Cardiac muscle cell (in vitro differentiated cells and primary cell): ENCODE results near the gene CPEB4. TPM values are rescaled to one million over a fixed set of nuclear protein-coding genes. Genes with fewer than 3 reads are reported as not detected.

Experiments
- DNase-seq, 2 donors: peaks; one replicate each; pipeline versions ENCODE4 v3.0.0 to v3.0.0-alpha.2; 2010 to 2017; ENCODE audit warnings: low read depth in 1 of 2, low spot score in 1 of 2
- H3K27ac ChIP-seq: fragments of 200-600 bp; sonication (generic); 2 replicates; pipeline ENCODE4 v1.5.1; 2016
- H3K27me3 ChIP-seq: fragments of 200-600 bp; sonication (generic); 2 replicates; pipeline ENCODE4 v1.6.0; 2016; ENCODE audit warnings: control low read depth
- H3K36me3 ChIP-seq: fragments of 200-600 bp; sonication (generic); 2 replicates; pipeline ENCODE4 v1.5.1; 2016; ENCODE audit warnings: control low read depth
- H3K4me1 ChIP-seq: fragments of 200-600 bp; sonication (generic); 2 replicates; pipeline ENCODE4 v1.8.1; 2017; ENCODE audit warnings: low read depth, mild to moderate bottlenecking, mixed run types
- H3K4me3 ChIP-seq: fragments of 200-600 bp; sonication (generic); 2 replicates; pipeline ENCODE4 v1.5.1; 2016; ENCODE audit warnings: mild to moderate bottlenecking
- H3K9me3 ChIP-seq: fragments of 200-600 bp; sonication (generic); 2 replicates; pipeline ENCODE4 v1.5.1; 2017; ENCODE audit warnings: low read depth, mild to moderate bottlenecking, control low read depth
- polyA plus RNA-seq: library from polyadenylated mRNA; unstranded; fragments of >200 nt; fragmentation: Nextera tagmentation; extraction: Ambion mirVana; gene quantifications from 2 replicates; pipeline ENCODE4 v1.2.1, GENCODE V29; 2016
- total RNA-seq: library from RNA; depleted of rRNA; stranded (reverse); fragments of >200 nt; gene quantifications from 2 replicates; pipeline ENCODE4 v1.2.3, GENCODE V29; 2016
- TF ChIP-seq, protein P1 (sequence below): IDR thresholded peaks from 2 replicates; pipeline ENCODE4 v1.5.1; 2012; ENCODE audit warnings: low read depth, mild to moderate bottlenecking, low read length

CPEB4 gene
- total and polyA plus RNA-seq, 2 experiments from 2014 or later, result 23.8 to 65.2 TPM

DNA sequence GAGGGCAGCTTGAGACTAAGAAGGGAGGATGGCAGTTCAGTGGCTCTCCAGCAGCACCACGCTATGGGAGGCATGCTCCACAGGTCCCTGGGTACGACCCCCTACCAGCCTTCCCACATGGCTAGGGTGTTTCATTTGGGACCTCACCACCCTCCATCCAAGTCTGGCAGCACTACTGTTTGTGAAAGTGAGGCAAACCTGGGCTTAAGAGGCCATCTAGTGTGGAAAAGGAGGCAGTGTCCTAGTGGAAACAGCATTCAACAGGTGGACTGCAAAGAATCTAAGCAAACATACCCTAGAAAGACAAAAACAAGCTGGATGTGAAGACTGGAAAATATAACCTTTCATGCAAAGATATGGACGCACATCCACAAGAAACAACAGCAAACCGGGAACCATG, 96.1 kb downstream of the CPEB4 start:
- TF ChIP-seq, protein P1, sequence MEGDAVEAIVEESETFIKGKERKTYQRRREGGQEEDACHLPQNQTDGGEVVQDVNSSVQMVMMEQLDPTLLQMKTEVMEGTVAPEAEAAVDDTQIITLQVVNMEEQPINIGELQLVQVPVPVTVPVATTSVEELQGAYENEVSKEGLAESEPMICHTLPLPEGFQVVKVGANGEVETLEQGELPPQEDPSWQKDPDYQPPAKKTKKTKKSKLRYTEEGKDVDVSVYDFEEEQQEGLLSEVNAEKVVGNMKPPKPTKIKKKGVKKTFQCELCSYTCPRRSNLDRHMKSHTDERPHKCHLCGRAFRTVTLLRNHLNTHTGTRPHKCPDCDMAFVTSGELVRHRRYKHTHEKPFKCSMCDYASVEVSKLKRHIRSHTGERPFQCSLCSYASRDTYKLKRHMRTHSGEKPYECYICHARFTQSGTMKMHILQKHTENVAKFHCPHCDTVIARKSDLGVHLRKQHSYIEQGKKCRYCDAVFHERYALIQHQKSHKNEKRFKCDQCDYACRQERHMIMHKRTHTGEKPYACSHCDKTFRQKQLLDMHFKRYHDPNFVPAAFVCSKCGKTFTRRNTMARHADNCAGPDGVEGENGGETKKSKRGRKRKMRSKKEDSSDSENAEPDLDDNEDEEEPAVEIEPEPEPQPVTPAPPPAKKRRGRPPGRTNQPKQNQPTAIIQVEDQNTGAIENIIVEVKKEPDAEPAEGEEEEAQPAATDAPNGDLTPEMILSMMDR, result peak; percentile 47
- no peaks in the 10 kb centered on the region for H3K36me3 ChIP-seq
- no peak overlapping the region for H3K27ac ChIP-seq
- no peaks in the 10 kb centered on the region for H3K27me3 ChIP-seq
- no peaks in the 10 kb centered on the region for H3K9me3 ChIP-seq
- no peak overlapping the region for H3K4me3 ChIP-seq
- DNase-seq, result peak; percentile 36 to 58
- H3K4me1 ChIP-seq, result no peaks in the 10 kb centered on the region

DNA sequence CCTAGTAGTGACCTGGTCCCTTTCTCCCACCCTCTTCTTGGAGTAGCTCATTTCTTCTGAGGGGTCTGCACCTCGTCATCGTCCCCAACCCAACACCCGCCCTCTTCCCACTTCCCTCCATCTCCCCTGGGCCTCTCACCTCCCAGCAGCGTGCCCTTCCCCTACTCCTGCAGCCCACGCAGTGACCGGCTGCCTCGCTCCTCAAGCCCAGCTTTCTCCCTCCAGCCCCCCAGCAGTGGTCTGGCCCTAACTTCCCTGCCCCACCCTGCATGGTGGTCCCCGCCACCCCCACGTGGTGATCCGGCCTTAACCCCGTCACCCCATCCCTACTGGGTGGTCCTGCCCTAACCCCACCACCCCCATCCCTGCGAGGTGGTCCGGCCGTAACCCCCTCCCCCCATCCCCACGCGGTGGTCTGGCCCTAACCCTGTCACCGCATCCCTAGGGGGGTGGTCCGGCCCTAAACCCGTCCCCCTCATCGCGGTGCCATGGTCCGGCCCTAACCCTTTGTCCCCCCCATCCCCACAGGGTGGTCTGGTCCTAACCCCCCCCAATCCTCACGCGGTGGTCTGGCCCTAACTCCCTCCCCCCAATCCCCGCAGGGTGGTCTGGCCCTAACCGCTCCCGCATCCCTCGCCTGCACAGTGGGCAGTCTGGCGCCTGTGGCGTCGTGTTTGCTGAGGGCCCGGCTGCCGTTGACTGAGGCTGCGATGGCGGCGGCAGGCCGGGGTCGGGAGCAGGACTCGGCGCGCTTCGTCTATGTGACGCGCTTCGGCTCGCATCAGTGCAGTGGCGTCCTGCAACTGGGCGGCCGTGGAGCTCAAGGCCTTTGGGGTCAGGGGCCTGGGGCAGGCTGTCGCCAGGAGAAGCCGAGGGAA, 100.6 kb downstream of the CPEB4 start, which contains the start of gene C5orf47:
C5orf47 (plus strand) TSS at position 617 of the 878 bp plus-strand sequence; CDS start at position 711, 94 bp downstream.
- TF ChIP-seq, protein P1, result no peak
- no peak for DNase-seq

DNA sequence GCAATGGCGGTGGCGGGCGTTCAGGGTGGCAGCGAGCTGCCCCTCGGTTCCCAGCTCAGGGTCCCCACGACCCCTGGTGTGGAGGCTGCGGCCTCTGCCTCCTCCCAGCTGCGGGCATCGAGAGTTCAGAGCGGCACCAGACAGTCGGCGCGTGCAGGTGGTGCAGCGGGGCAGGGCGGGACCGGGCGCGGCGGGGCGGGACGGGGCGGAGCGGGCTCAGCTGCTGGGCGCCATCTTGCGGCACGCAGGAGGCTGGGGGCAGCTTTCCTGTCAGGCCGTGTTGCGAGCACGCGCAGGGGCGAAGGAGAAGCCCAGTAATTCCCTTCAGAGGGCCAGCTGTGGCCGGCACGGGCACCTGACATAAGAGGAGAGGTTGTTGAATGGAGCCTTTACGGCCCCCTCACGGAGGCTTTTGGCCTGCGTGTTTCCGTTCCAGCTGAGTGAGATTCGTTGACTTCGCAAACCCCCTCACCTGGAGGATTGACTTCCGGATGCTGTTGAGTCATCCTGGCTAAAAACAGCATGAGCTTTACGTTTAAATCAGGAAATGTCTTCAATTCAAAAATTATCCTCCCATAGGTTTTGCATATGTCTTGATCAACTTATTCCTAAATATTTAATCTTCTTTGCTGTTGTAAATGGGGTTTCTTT, 101.4 kb downstream of the CPEB4 start:
- H3K27me3 ChIP-seq, result no peaks in the 10 kb centered on the region
- no peaks in the 10 kb centered on the region for H3K4me1 ChIP-seq
- TF ChIP-seq, protein P1, result no peak
- DNase-seq, result no peak
- H3K27ac ChIP-seq, result no peak overlapping the region
- H3K4me3 ChIP-seq, result no peak overlapping the region
- no peaks in the 10 kb centered on the region for H3K36me3 ChIP-seq
- no peaks in the 10 kb centered on the region for H3K9me3 ChIP-seq

More for the DNA sequence above, 100.6 kb downstream of the CPEB4 start, which contains the start of gene C5orf47:
- Histone ChIP-seq H3K27ac (no peak within 1 kb of the TSS), H3K4me3 (no peak within 1 kb of the TSS), H3K36me3 (no peaks in the 10 kb centered on the region), H3K27me3 (no peaks in the 10 kb centered on the region), H3K4me1 (no peaks in the 10 kb centered on the region), H3K9me3 (no peaks in the 10 kb centered on the region)

DNA sequence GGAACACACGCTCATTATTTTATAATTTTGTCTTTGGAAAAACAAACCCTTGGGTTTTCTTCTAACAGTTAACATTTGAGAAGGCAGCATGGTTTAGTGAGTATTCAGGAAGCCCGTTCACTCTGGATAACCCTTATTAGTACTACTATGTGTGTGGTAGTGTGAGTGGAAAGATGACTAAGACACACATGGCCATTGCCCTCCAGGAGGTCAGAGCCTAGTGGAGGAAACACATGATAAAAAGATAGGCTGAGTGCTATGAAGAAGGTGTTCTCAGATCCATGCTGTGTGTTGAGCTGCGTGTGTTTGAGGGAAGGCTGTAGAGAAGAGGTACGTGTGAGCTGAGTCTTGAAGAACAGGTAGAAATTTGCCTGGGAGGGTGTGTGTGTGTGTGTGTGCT, 109.2 kb downstream of the CPEB4 start:
- H3K4me1 ChIP-seq, result no peaks in the 10 kb centered on the region
- TF ChIP-seq, protein P1, result no peak
- no peak overlapping the region for H3K27ac ChIP-seq
- H3K9me3 ChIP-seq, result no peaks in the 10 kb centered on the region
- H3K27me3 ChIP-seq, result peaks cover 12% of the 10 kb centered on the region
- no peak overlapping the region for H3K4me3 ChIP-seq
- no peak for DNase-seq
- H3K36me3 ChIP-seq, result no peaks in the 10 kb centered on the region

DNA sequence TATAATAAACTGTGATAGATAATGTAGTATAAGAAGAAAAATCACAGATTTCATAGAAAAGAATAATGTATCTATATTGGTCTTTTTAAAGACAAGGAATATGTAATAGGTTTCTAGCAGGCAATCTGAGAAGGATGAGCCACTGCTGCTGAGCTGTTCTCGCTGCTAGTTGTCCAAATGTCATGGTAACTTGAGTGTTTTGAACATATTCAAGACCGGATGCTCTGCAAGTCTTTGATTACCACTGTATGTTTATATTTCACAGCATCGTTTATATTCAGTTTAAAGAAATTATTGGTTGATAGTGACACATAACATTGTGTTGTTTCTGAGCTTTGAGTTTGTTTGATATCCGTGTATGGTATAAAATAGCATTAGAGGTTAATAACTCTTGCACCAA, 110.4 kb downstream of the CPEB4 start:
- Histone ChIP-seq H3K27ac (no peak overlapping the region), H3K4me1 (no peaks in the 10 kb centered on the region), H3K36me3 (no peaks in the 10 kb centered on the region), H3K9me3 (no peaks in the 10 kb centered on the region), H3K4me3 (no peak overlapping the region), H3K27me3 (peaks cover 12% of the 10 kb centered on the region)
- DNase-seq, result no peak
- TF ChIP-seq, protein P1, result no peak
